Measurements from ENCODE around the gene CAPS2. TPM values are rescaled to one million over a fixed set of nuclear protein-coding genes. Genes with fewer than 3 reads are reported as not detected.

Gene CAPS2
- total RNA-seq, 1 experiment from 2014 or later, result 18.3 TPM

DNA sequence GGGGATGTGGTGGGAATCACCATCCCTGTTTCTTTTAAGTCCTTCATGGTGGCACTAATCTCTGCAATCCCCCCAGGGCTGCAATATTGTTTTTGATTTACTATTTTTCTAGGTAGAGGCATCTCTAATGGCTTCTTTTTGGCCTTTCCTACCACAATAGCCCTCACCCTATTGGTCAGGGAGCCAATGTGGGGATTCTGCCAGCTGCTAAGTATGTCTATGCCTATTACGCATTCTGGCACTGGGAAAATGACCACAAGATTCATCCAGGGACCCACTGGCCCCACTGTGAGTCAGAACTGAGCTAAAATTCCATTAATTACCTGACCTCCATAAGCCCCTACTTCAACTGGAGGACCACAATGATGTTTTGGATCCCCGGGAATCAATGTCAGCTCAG lies 44.8 kb upstream of the CAPS2 start:
- ATAC-seq, result no peak
- intact Hi-C loops (cut with micrococcal nuclease), result no loop called here

GRCh38 chr12:75366629-75367028 lies 36.5 kb upstream of the CAPS2 start:
- Histone ChIP-seq H3K4me2 (ENCODE audit: low read length) (peak overlapping the region; percentile 39), H3K9me3 (ENCODE audit: control insufficient read depth in 1 of 2, insufficient read depth in 1 of 2, low read depth in 1 of 2, low read length in 2 of 2) (no peaks in the 10 kb centered on the region), H3K36me3 (ENCODE audit: control insufficient read depth in 1 of 2, insufficient read depth in 2 of 2, low read length in 2 of 2) (no peaks in the 10 kb centered on the region), H3K4me3 (replicated peaks in 1 of 2; ENCODE audit: low read depth in 1 of 2, low read length in 2 of 2) (no peak overlapping the region), H3K27ac (ENCODE audit: low read depth, low read length) (peak overlapping the region; percentile 1; the same call in 1 of the 2 replicates), H3K79me2 (ENCODE audit: insufficient read depth, low read length) (no peaks in the 10 kb centered on the region), H3K4me1 (ENCODE audit: control insufficient read depth in 1 of 2, insufficient read depth in 2 of 2, low read length in 2 of 2) (peaks cover 0 to 9% of the 10 kb centered on the region in 2 experiments; a peak in 2 of 4 replicates), H3K27me3 (ENCODE audit: insufficient read depth, low read length) (no peaks in the 10 kb centered on the region), H3K9ac (ENCODE audit: low read length) (no peak overlapping the region), H4K20me1 (ENCODE audit: insufficient read depth) (no peaks in the 10 kb centered on the region), H2AFZ (ENCODE audit: low read depth, low read length, poor library complexity, severe bottlenecking) (no peak overlapping the region), H3K9me2 (ENCODE audit: insufficient read depth) (no peaks in the 10 kb centered on the region)
- ChIA-PET RAD21 (ENCODE audit: low non-redundant PET in 1 of 2, low total read pairs in 2 of 2, uncharacterized antibody in 2 of 2, unreplicated experiment in 2 of 2) (no interaction called here), CTCF (no interaction called here), POLR2A (no interaction called here)
- no TSS peak for BruUV-seq (replicated peaks)
- ATAC-seq (no peak), DNase-seq (ENCODE audit: low read depth, low spot score) (no peak)
- TF ChIP-seq EZH2phosphoT487 (IDR thresholded peaks at IDR 0.05; ENCODE audit: borderline replicate concordance), result no peak
- peak; percentile 22; the same call in 1 of the 2 replicates for TF ChIP-seq JUND (IDR thresholded peaks at IDR 0.05)
- no peak for TF ChIP-seq CBX3 (IDR thresholded peaks at IDR 0.05; ENCODE audit: low read depth)
- intact Hi-C loops (cut with micrococcal nuclease), result no loop called here

More for the DNA sequence above, 44.8 kb upstream of the CAPS2 start:
- H3K4me1 ChIP-seq (ENCODE audit: control insufficient read depth in 1 of 2, insufficient read depth in 2 of 2, low read length in 2 of 2), result no peaks in the 10 kb centered on the region
- ChIA-PET RAD21 (ENCODE audit: low non-redundant PET in 1 of 2, low total read pairs in 2 of 2, uncharacterized antibody in 2 of 2, unreplicated experiment in 2 of 2) (no interaction called here), POLR2A (no interaction called here), CTCF (interaction anchor here (1.1 kb wide), 1 partner anchor 16 kb away, joined by 3 read pairs; the partner anchor contains the start of gene GLIPR1L2)
- no peaks in the 10 kb centered on the region for H3K9me2 ChIP-seq (ENCODE audit: insufficient read depth)
- H3K36me3 ChIP-seq (ENCODE audit: control insufficient read depth in 1 of 2, insufficient read depth in 2 of 2, low read length in 2 of 2), result no peaks in the 10 kb centered on the region
- H3K27me3 ChIP-seq (ENCODE audit: insufficient read depth, low read length), result no peaks in the 10 kb centered on the region
- no peak overlapping the region for H3K27ac ChIP-seq (ENCODE audit: low read depth, low read length)
- no peak for TF ChIP-seq CBX3 (IDR thresholded peaks at IDR 0.05; ENCODE audit: low read depth)
- no peak for DNase-seq (ENCODE audit: low read depth, low spot score)
- BruUV-seq (replicated peaks), result no TSS peak
- H3K9ac ChIP-seq (ENCODE audit: low read length), result no peak overlapping the region
- 0 out of 4 replicates have a peak, but pooled peaks cover 0 to 3% of the 10 kb centered on the region in 2 experiments for H3K9me3 ChIP-seq (ENCODE audit: control insufficient read depth in 1 of 2, insufficient read depth in 1 of 2, low read depth in 1 of 2, low read length in 2 of 2)
- no peak overlapping the region for H2AFZ ChIP-seq (ENCODE audit: low read depth, low read length, poor library complexity, severe bottlenecking)
- H4K20me1 ChIP-seq (ENCODE audit: insufficient read depth), result no peaks in the 10 kb centered on the region
- no peak overlapping the region for H3K4me3 ChIP-seq (replicated peaks in 1 of 2; ENCODE audit: low read depth in 1 of 2, low read length in 2 of 2)
- H3K79me2 ChIP-seq (ENCODE audit: insufficient read depth, low read length), result no peaks in the 10 kb centered on the region
- no peak overlapping the region for H3K4me2 ChIP-seq (ENCODE audit: low read length)

GRCh38 chr12:75364919-75365318 lies 34.8 kb upstream of the CAPS2 start:
- Histone ChIP-seq H3K27me3 (ENCODE audit: insufficient read depth, low read length) (no peaks in the 10 kb centered on the region), H3K27ac (ENCODE audit: low read depth, low read length) (no peak overlapping the region), H3K9me2 (ENCODE audit: insufficient read depth) (no peaks in the 10 kb centered on the region), H3K4me3 (replicated peaks in 1 of 2; ENCODE audit: low read depth in 1 of 2, low read length in 2 of 2) (no peak overlapping the region), H2AFZ (ENCODE audit: low read depth, low read length, poor library complexity, severe bottlenecking) (no peak overlapping the region), H3K9ac (ENCODE audit: low read length) (no peak overlapping the region), H3K79me2 (ENCODE audit: insufficient read depth, low read length) (no peaks in the 10 kb centered on the region), H3K4me2 (ENCODE audit: low read length) (no peak overlapping the region), H4K20me1 (ENCODE audit: insufficient read depth) (no peaks in the 10 kb centered on the region), H3K36me3 (ENCODE audit: control insufficient read depth in 1 of 2, insufficient read depth in 2 of 2, low read length in 2 of 2) (no peaks in the 10 kb centered on the region), H3K9me3 (ENCODE audit: control insufficient read depth in 1 of 2, insufficient read depth in 1 of 2, low read depth in 1 of 2, low read length in 2 of 2) (peaks cover 0 to 5% of the 10 kb centered on the region in 2 experiments; a peak in 1 of 4 replicates), H3K4me1 (ENCODE audit: control insufficient read depth in 1 of 2, insufficient read depth in 2 of 2, low read length in 2 of 2) (peaks cover 0 to 9% of the 10 kb centered on the region in 2 experiments; a peak in 2 of 4 replicates)
- ChIA-PET CTCF (no interaction called here), POLR2A (no interaction called here), RAD21 (ENCODE audit: low non-redundant PET in 1 of 2, low total read pairs in 2 of 2, uncharacterized antibody in 2 of 2, unreplicated experiment in 2 of 2) (no interaction called here)
- ATAC-seq (no peak), DNase-seq (ENCODE audit: low read depth, low spot score) (no peak)
- TF ChIP-seq EZH2phosphoT487 (IDR thresholded peaks at IDR 0.05; ENCODE audit: borderline replicate concordance) (no peak), CEBPB (IDR thresholded peaks at IDR 0.05; ENCODE audit: low read depth) (peak; percentile 48), POLR2A (IDR thresholded peaks at IDR 0.05; ENCODE audit: borderline replicate concordance, extremely low read depth, insufficient read depth, insufficient read length) (no peak), CTCF (IDR thresholded peaks at IDR 0.05 in 2 of 3, conservative IDR thresholded peaks at IDR 0.05 in 1 of 3; ENCODE audit: borderline replicate concordance in 1 of 3, insufficient read depth in 1 of 3, low read depth in 2 of 3, low read length in 2 of 3) (no peak), SP1 (IDR thresholded peaks at IDR 0.05; ENCODE audit: low read depth) (no peak), ELF1 (IDR thresholded peaks at IDR 0.05; ENCODE audit: borderline replicate concordance, low read depth) (no peak)
- intact Hi-C loops (cut with micrococcal nuclease), result no loop called here
- BruUV-seq (replicated peaks), result no TSS peak
